Neural cell (in vitro differentiated cells): ENCODE results near the gene DUS3L. TPM values are rescaled to one million over a fixed set of nuclear protein-coding genes. Genes with fewer than 3 reads are reported as not detected.

Source experiments
- H2AFZ ChIP-seq: fragments of 200-600, 300-800 bp; sonication (generic), shearing (Covaris generic); 2 replicates; pipeline ENCODE4 v1.6.0; 2014; ENCODE audit warnings: low read depth, mild to moderate bottlenecking, antibody characterized with exemption, low read length, moderate library complexity
- H3F3A ChIP-seq: fragments of 200-600 bp; shearing (Covaris generic); 2 replicates; pipeline ENCODE4 v1.6.1; 2016; ENCODE audit warnings: mild to moderate bottlenecking, moderate library complexity, mixed read lengths, antibody characterized with exemption, low read length; ENCODE audit not compliant: insufficient read depth, poor library complexity, severe bottlenecking
- H3K27ac ChIP-seq: fragments of 200-600, 300-800 bp; sonication (generic), shearing (Covaris generic); 2 replicates; pipeline ENCODE4 v1.5.1; 2014; ENCODE audit warnings: mild to moderate bottlenecking, low read length, moderate library complexity
- H3K27me3 ChIP-seq: fragments of 300-800, 200-600 bp; sonication (generic), shearing (Covaris generic); 2 replicates; pipeline ENCODE4 v1.6.0; 2014; ENCODE audit warnings: mild to moderate bottlenecking, low read depth, low read length, moderate library complexity; ENCODE audit not compliant: insufficient read depth
- H3K36me3 ChIP-seq: fragments of 300-800, 200-600 bp; sonication (generic), shearing (Covaris generic); 2 replicates; pipeline ENCODE4 v1.5.1; 2014; ENCODE audit warnings: mild to moderate bottlenecking, antibody characterized with exemption, low read length, moderate library complexity; ENCODE audit not compliant: insufficient read depth
- H3K4me2 ChIP-seq: fragments of 300-800, 200-600 bp; sonication (generic), shearing (Covaris generic); 2 replicates; pipeline ENCODE4 v1.6.0; 2014; ENCODE audit warnings: mild to moderate bottlenecking, low read length
- H3K4me3 ChIP-seq: fragments of 300-800, 200-600 bp; sonication (generic), shearing (Covaris generic); 2 replicates; pipeline ENCODE4 v1.5.1; 2014; ENCODE audit warnings: mild to moderate bottlenecking, low read length, moderate library complexity
- H3K79me2 ChIP-seq: fragments of 200-600 bp; shearing (Covaris generic); replicated peaks from 2 replicates; pipeline ENCODE4 v1.6.0; 2014; ENCODE audit warnings: mild to moderate bottlenecking, low read length, moderate library complexity; ENCODE audit not compliant: insufficient read depth
- H3K9ac ChIP-seq: fragments of 300-800, 200-600 bp; sonication (generic), shearing (Covaris generic); 2 replicates; pipeline ENCODE4 v1.6.1; 2016; ENCODE audit warnings: mild to moderate bottlenecking, low read length, mixed read lengths
- H3K9me2 ChIP-seq: fragments of 200-600 bp; shearing (Covaris generic); 2 replicates; pipeline ENCODE4 v1.6.1; 2016; ENCODE audit warnings: mild to moderate bottlenecking, low read length, mixed read lengths; ENCODE audit not compliant: insufficient read depth
- H3K9me3 ChIP-seq: fragments of 200-600, 300-800 bp; sonication (generic), shearing (Covaris generic); 2 replicates; pipeline ENCODE4 v1.6.1; 2016; ENCODE audit warnings: mild to moderate bottlenecking, mixed run types, low read length, moderate library complexity, mixed read lengths
- H4K20me1 ChIP-seq: fragments of 200-600 bp; shearing (Covaris generic); 2 replicates; pipeline ENCODE4 v1.6.1; 2016; ENCODE audit warnings: mild to moderate bottlenecking, mixed run types; ENCODE audit not compliant: insufficient read depth
- CTCF ChIP-seq: fragments of 450-650 bp; IDR thresholded peaks from 2 replicates; pipeline ENCODE4 v1.5.1; 2014; ENCODE audit warnings: antibody characterized with exemption, mild to moderate bottlenecking, moderate library complexity; ENCODE audit not compliant: poor library complexity, severe bottlenecking
- EP300 ChIP-seq: fragments of 450-650 bp; conservative IDR thresholded peaks from 2 replicates; pipeline ENCODE4 v1.6.1; 2014; ENCODE audit warnings: antibody characterized with exemption, mild to moderate bottlenecking, moderate library complexity; ENCODE audit not compliant: poor library complexity, severe bottlenecking
- EZH2 ChIP-seq: fragments of 200-600, 300-800 bp; shearing (Covaris generic), sonication (generic); IDR thresholded peaks from 2 replicates; pipeline ENCODE4 v1.6.1; 2014; ENCODE audit warnings: antibody characterized with exemption, low read length, borderline replicate concordance, mild to moderate bottlenecking; ENCODE audit not compliant: insufficient read depth, poor library complexity, severe bottlenecking
- MXI1 ChIP-seq: fragments of 450-650 bp; conservative IDR thresholded peaks from 2 replicates; pipeline ENCODE4 v1.6.1; 2014; ENCODE audit warnings: antibody characterized with exemption, mild to moderate bottlenecking; ENCODE audit not compliant: poor library complexity, severe bottlenecking
- POLR2AphosphoS5 ChIP-seq: IDR thresholded peaks from 2 replicates; pipeline ENCODE4 v1.6.1; 2012
- RAD21 ChIP-seq: fragments of 450-650 bp; conservative IDR thresholded peaks from 2 replicates; pipeline ENCODE4 v1.6.1; 2014; ENCODE audit warnings: antibody characterized with exemption, mild to moderate bottlenecking, moderate library complexity
- REST ChIP-seq: IDR thresholded peaks from 2 replicates; pipeline ENCODE4 v1.6.1; 2012; ENCODE audit warnings: borderline replicate concordance
- SMC3 ChIP-seq: fragments of 450-650 bp; conservative IDR thresholded peaks from 2 replicates; pipeline ENCODE4 v1.6.1; 2014; ENCODE audit warnings: antibody characterized with exemption, mild to moderate bottlenecking, moderate library complexity; ENCODE audit not compliant: poor library complexity
- TAF1 ChIP-seq: IDR thresholded peaks from 2 replicates; pipeline ENCODE4 v1.6.1; 2012; ENCODE audit warnings: low read depth
- polyA plus RNA-seq: library from polyadenylated mRNA; depleted of rRNA; stranded (reverse); fragments of >200 nt; gene quantifications from 2 replicates; pipeline ENCODE4 v1.2.3, GENCODE V29; 2014

The DUS3L gene
- polyA plus RNA-seq, 1 donor from 2014 or later, result 34.2 TPM

- no peaks in the 10 kb centered on the region for H3K79me2 ChIP-seq
- H3K27ac ChIP-seq, result no peak overlapping the region
- H3K4me3 ChIP-seq, result no peak overlapping the region
- no peaks in the 10 kb centered on the region for H4K20me1 ChIP-seq
- no peak overlapping the region for H3K4me2 ChIP-seq
- no peak overlapping the region for H3K9ac ChIP-seq
- no peaks in the 10 kb centered on the region for H3K9me2 ChIP-seq
- no peak overlapping the region for H2AFZ ChIP-seq
- H3K36me3 ChIP-seq, result no peaks in the 10 kb centered on the region
- TF ChIP-seq REST (no peak), RAD21 (no peak), EP300 (no peak), SMC3 (no peak), EZH2 (no peak), CTCF (no peak), TAF1 (no peak)
- no peaks in the 10 kb centered on the region for H3K9me3 ChIP-seq
- no peaks in the 10 kb centered on the region for H3K27me3 ChIP-seq
- H3F3A ChIP-seq, result no peaks in the 10 kb centered on the region
These were observed 48.9 kb downstream of the DUS3L start for GRCh38 chr19:5742051-5742450.

- Histone ChIP-seq H4K20me1 (no peaks in the 10 kb centered on the region), H3K4me2 (no peak overlapping the region), H3K4me3 (no peak overlapping the region), H3K79me2 (no peaks in the 10 kb centered on the region), H3K27ac (no peak overlapping the region), H3K9me2 (no peaks in the 10 kb centered on the region), H3K9me3 (no peaks in the 10 kb centered on the region), H3K9ac (no peak overlapping the region), H3K27me3 (no peaks in the 10 kb centered on the region), H3K36me3 (no peaks in the 10 kb centered on the region), H2AFZ (no peak overlapping the region), H3F3A (no peaks in the 10 kb centered on the region)
- TF ChIP-seq CTCF (no peak), TAF1 (no peak), SMC3 (no peak), EP300 (no peak), RAD21 (no peak), REST (no peak), MXI1 (no peak), POLR2AphosphoS5 (no peak), EZH2 (no peak)
These were observed 52.5 kb downstream of the DUS3L start for GRCh38 chr19:5738423-5738822.
